ENCODE results near the gene KLK14.

Gene KLK14

DNA sequence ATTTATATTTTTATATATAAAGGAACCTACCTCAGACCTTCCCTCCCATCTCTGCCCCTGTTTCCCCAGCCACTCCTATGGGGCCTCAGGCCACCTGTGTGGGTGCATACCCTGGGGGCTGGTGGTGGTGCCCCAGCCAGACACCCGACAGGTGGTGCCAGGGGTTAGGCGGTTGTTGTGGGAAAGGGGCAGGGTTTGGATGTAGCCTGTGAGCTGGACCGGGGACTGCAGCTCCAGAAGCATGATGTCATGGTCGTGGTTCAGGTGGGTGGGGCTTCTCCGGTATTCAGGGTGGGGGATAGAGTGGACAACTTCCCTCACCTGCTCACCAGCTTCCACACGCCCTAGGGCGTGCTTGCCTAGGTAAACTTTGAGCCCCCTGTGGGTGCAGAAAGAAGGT lies 23.0 kb downstream of the KLK14 start:
- H3F3A ChIP-seq (ENCODE audit: low read depth): no peaks in the 10 kb centered on the region
- no peak overlapping the region for H2AFZ ChIP-seq (ENCODE audit: low read length)
- no peaks in the 10 kb centered on the region for H3K4me1 ChIP-seq (ENCODE audit: insufficient read depth, low read length, poor library complexity, severe bottlenecking)
- no peak overlapping the region for H3K4me3 ChIP-seq (ENCODE audit: low read length, poor library complexity, severe bottlenecking)
- no peaks in the 10 kb centered on the region for H3K36me3 ChIP-seq (ENCODE audit: insufficient read depth, low read length)
- 0 out of 2 replicates have a peak, but pooled peaks cover 5% of the 10 kb centered on the region for H3K9me3 ChIP-seq (ENCODE audit: insufficient read depth, low read depth, low read length)
- no peaks in the 10 kb centered on the region for H3K79me2 ChIP-seq (ENCODE audit: insufficient read depth, low read length)
- H4K20me1 ChIP-seq (ENCODE audit: insufficient read depth, low read length, poor library complexity, severe bottlenecking): no peaks in the 10 kb centered on the region
- H3K9me2 ChIP-seq (replicated peaks; ENCODE audit: low read depth, low read length): no peaks in the 10 kb centered on the region
- H3K9ac ChIP-seq (ENCODE audit: low read depth, low read length, poor library complexity, severe bottlenecking): no peak overlapping the region
- H3K4me2 ChIP-seq (ENCODE audit: low read depth, low read length, poor library complexity, severe bottlenecking): no peak overlapping the region
- H3K27me3 ChIP-seq (ENCODE audit: insufficient read depth, low read length, poor library complexity, severe bottlenecking): no peaks in the 10 kb centered on the region
- TF ChIP-seq, protein P1, sequence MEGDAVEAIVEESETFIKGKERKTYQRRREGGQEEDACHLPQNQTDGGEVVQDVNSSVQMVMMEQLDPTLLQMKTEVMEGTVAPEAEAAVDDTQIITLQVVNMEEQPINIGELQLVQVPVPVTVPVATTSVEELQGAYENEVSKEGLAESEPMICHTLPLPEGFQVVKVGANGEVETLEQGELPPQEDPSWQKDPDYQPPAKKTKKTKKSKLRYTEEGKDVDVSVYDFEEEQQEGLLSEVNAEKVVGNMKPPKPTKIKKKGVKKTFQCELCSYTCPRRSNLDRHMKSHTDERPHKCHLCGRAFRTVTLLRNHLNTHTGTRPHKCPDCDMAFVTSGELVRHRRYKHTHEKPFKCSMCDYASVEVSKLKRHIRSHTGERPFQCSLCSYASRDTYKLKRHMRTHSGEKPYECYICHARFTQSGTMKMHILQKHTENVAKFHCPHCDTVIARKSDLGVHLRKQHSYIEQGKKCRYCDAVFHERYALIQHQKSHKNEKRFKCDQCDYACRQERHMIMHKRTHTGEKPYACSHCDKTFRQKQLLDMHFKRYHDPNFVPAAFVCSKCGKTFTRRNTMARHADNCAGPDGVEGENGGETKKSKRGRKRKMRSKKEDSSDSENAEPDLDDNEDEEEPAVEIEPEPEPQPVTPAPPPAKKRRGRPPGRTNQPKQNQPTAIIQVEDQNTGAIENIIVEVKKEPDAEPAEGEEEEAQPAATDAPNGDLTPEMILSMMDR (conservative IDR thresholded peaks at IDR 0.05; ENCODE audit: low read length): no peak
- no peak for TF ChIP-seq EZH2phosphoT487 (IDR thresholded peaks at IDR 0.05; ENCODE audit: borderline replicate concordance)

DNA sequence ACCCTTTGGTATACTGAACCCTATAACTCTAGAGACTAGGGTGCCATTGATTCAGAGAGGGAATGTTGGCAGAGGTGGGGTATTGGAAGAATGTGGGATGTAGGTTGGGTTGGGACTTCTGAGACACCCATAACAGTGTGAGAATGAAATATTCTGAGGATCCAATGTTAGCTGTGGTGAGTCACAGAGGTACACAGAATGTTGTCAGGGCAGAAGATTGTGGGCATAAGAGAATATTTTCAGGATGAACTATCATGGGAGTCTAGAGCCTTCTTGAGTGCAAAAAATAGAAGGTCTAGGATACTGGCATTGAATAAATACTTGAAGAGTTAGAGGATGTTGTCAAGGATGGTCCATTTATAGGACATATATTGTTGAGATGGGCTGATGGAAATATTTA lies 26.8 kb downstream of the KLK14 start:
- Histone ChIP-seq H3K9me2 (replicated peaks; ENCODE audit: low read depth, low read length) (no peaks in the 10 kb centered on the region), H3K36me3 (ENCODE audit: insufficient read depth, low read length) (no peaks in the 10 kb centered on the region), H3K4me3 (ENCODE audit: low read length, poor library complexity, severe bottlenecking) (no peak overlapping the region), H3K9me3 (ENCODE audit: insufficient read depth, low read depth, low read length) (no peaks in the 10 kb centered on the region), H3K4me1 (ENCODE audit: insufficient read depth, low read length, poor library complexity, severe bottlenecking) (no peaks in the 10 kb centered on the region), H3K4me2 (ENCODE audit: low read depth, low read length, poor library complexity, severe bottlenecking) (no peak overlapping the region), H3F3A (ENCODE audit: low read depth) (no peaks in the 10 kb centered on the region), H3K79me2 (ENCODE audit: insufficient read depth, low read length) (no peaks in the 10 kb centered on the region), H4K20me1 (ENCODE audit: insufficient read depth, low read length, poor library complexity, severe bottlenecking) (no peaks in the 10 kb centered on the region), H3K27me3 (ENCODE audit: insufficient read depth, low read length, poor library complexity, severe bottlenecking) (no peaks in the 10 kb centered on the region), H3K9ac (ENCODE audit: low read depth, low read length, poor library complexity, severe bottlenecking) (no peak overlapping the region), H2AFZ (ENCODE audit: low read length) (no peak overlapping the region)
- TF ChIP-seq, protein P1 (conservative IDR thresholded peaks at IDR 0.05; ENCODE audit: low read length): no peak
- no peak for TF ChIP-seq EZH2phosphoT487 (IDR thresholded peaks at IDR 0.05; ENCODE audit: borderline replicate concordance)

DNA sequence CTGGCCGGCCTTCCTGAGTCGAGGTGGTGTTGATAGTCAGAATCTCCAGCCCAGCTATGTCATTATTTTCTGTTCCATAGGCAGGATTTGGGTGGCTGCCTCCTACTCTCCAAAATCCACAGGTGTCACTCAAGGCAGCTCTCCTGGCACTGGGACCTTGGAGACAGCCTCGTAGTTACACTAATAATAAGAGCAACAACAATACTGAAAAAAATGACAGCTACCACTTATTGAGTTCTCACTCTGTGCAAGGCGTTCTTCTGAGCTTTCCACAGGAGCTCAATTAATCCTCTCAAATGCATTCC lies 35.7 kb downstream of the KLK14 start:
- Histone ChIP-seq H3K9ac (ENCODE audit: low read depth, low read length, poor library complexity, severe bottlenecking) (no peak overlapping the region), H4K20me1 (ENCODE audit: insufficient read depth, low read length, poor library complexity, severe bottlenecking) (no peaks in the 10 kb centered on the region), H3K4me3 (ENCODE audit: low read length, poor library complexity, severe bottlenecking) (no peak overlapping the region), H3K36me3 (ENCODE audit: insufficient read depth, low read length) (no peaks in the 10 kb centered on the region), H3K4me2 (ENCODE audit: low read depth, low read length, poor library complexity, severe bottlenecking) (no peak overlapping the region), H3F3A (ENCODE audit: low read depth) (no peaks in the 10 kb centered on the region), H3K79me2 (ENCODE audit: insufficient read depth, low read length) (no peaks in the 10 kb centered on the region), H2AFZ (ENCODE audit: low read length) (no peak overlapping the region), H3K27me3 (ENCODE audit: insufficient read depth, low read length, poor library complexity, severe bottlenecking) (no peaks in the 10 kb centered on the region), H3K4me1 (ENCODE audit: insufficient read depth, low read length, poor library complexity, severe bottlenecking) (no peaks in the 10 kb centered on the region), H3K9me3 (ENCODE audit: insufficient read depth, low read depth, low read length) (no peaks in the 10 kb centered on the region), H3K9me2 (replicated peaks; ENCODE audit: low read depth, low read length) (no peaks in the 10 kb centered on the region)
- no peak for TF ChIP-seq EZH2phosphoT487 (IDR thresholded peaks at IDR 0.05; ENCODE audit: borderline replicate concordance)
- TF ChIP-seq, protein P1 (conservative IDR thresholded peaks at IDR 0.05; ENCODE audit: low read length): no peak

Measured in Loucy (cell line).